HepG2 (cell line): ENCODE results near the gene GCNT2.

Source experiments
- ARID3A ChIP-seq: IDR thresholded peaks from 2 replicates; pipeline ENCODE4 v1.6.1; 2012; ENCODE audit warnings: low read depth, low read length, improper control_type of control experiment
- MATR3 ChIP-seq: sonication (generic); formaldehyde crosslinking; IDR thresholded peaks from 2 replicates; pipeline ENCODE4 v1.4.0; 2020; ENCODE audit warnings: missing genetic modification reagents
- RBAK ChIP-seq: sonication (generic); formaldehyde crosslinking; IDR thresholded peaks from 2 replicates; pipeline ENCODE4 v1.5.1; 2020; ENCODE audit warnings: mild to moderate bottlenecking, missing genetic modification reagents
- SP1 ChIP-seq, 2 experiments: fragments of 450-650 bp in 1 of 2; sonication (generic) in 1 of 2; formaldehyde crosslinking in 1 of 2; IDR thresholded peaks; 2 replicates each; pipeline versions ENCODE4 v1.4.0 to v1.6.1; 2016 to 2020; ENCODE audit warnings: missing genetic modification reagents in 1 of 2
- YY1 ChIP-seq: IDR thresholded peaks from 2 replicates; pipeline ENCODE4 v1.6.1; 2011; ENCODE audit warnings: low read length, low read depth, moderate library complexity, mild to moderate bottlenecking; ENCODE audit not compliant: insufficient read depth, insufficient replicate concordance
- ZBTB49 ChIP-seq: sonication (generic); formaldehyde crosslinking; IDR thresholded peaks from 2 replicates; pipeline ENCODE4 v1.4.0; 2020; ENCODE audit warnings: missing genetic modification reagents, borderline replicate concordance
- ZFP36L2 ChIP-seq: sonication (generic); formaldehyde crosslinking; IDR thresholded peaks from 2 replicates; pipeline ENCODE4 v1.4.0; 2020; ENCODE audit warnings: missing genetic modification reagents
- ZNF512 ChIP-seq: sonication (generic); formaldehyde crosslinking; IDR thresholded peaks from 2 replicates; pipeline ENCODE4 v1.4.0; 2020; ENCODE audit warnings: mild to moderate bottlenecking, missing genetic modification reagents

GRCh38 chr6:10659699-10660348 lies 138.7 kb downstream of the GCNT2 start:
- no peak for TF ChIP-seq MATR3 (CRISPR knock-in tag)
- no peak for TF ChIP-seq RBAK (CRISPR knock-in tag)
- TF ChIP-seq ARID3A = no peak
- TF ChIP-seq ZBTB49 (CRISPR knock-in tag) = no peak
- TF ChIP-seq YY1 = no peak
- no peak for TF ChIP-seq ZNF512 (CRISPR knock-in tag)
- no peak for TF ChIP-seq SP1 (IDR thresholded peaks at IDR 0.05)
- TF ChIP-seq SP1 (CRISPR knock-in tag; IDR thresholded peaks at IDR 0.05) = no peak
- no peak for TF ChIP-seq ZFP36L2 (CRISPR knock-in tag)
